Natural killer cell (primary cell): ENCODE data around the gene PTPRK. TPM values are rescaled to one million over a fixed set of nuclear protein-coding genes. Genes with fewer than 3 reads are reported as not detected.

Experiments used
- ATAC-seq, 3 donors: fragments of 150-1000 bp in 2 of 3; fragments of 200-7000 bp in 1 of 3; cut with Tn5 transposase; 1 replicate in 1 of 3; 2 replicates in 2 of 3; pipeline ENCODE4 v1.10.0; 2021; ENCODE audit warnings: mild to moderate bottlenecking in 2 of 3, moderate library complexity in 2 of 3
- DNase-seq, 2 donors: peaks; one replicate each; pipeline versions ENCODE4 v3.0.0 to v3.0.0-alpha.2; 2013 to 2021; ENCODE audit warnings: mixed read lengths in 1 of 2
- H3K27ac ChIP-seq: one replicate; pipeline ENCODE4 v1.5.1; 2013; ENCODE audit warnings: mild to moderate bottlenecking, low read length
- H3K27me3 ChIP-seq: one replicate; pipeline ENCODE4 v1.6.1; 2013; ENCODE audit warnings: low read length; ENCODE audit not compliant: control insufficient read depth, insufficient read depth
- H3K36me3 ChIP-seq: one replicate; pipeline ENCODE4 v1.6.1; 2013; ENCODE audit warnings: low read length; ENCODE audit not compliant: control insufficient read depth, insufficient read depth
- H3K4me1 ChIP-seq: one replicate; pipeline ENCODE4 v1.6.1; 2013; ENCODE audit warnings: low read length; ENCODE audit not compliant: control insufficient read depth, insufficient read depth
- H3K4me3 ChIP-seq: one replicate; pipeline ENCODE4 v1.5.1; 2013; ENCODE audit warnings: low read length
- H3K9me3 ChIP-seq: one replicate; pipeline ENCODE4 v1.6.1; 2013; ENCODE audit warnings: low read length; ENCODE audit not compliant: control insufficient read depth, insufficient read depth
- H3K27ac Mint-ChIP-seq, 2 donors: one replicate each; pipeline ENCODE4 v1.8.0; 2022; ENCODE audit warnings: mild to moderate bottlenecking in 2 of 2, mixed read lengths in 2 of 2, moderate library complexity in 1 of 2
- H3K27me3 Mint-ChIP-seq, 2 donors: one replicate each; pipeline ENCODE4 v1.8.0; 2022; ENCODE audit warnings: low read depth in 2 of 2, mixed read lengths in 2 of 2
- H3K36me3 Mint-ChIP-seq: one replicate; pipeline ENCODE4 v1.8.0; 2022; ENCODE audit warnings: mixed read lengths
- H3K4me1 Mint-ChIP-seq, 2 donors: one replicate each; pipeline ENCODE4 v1.8.0; 2022; ENCODE audit warnings: mixed read lengths in 2 of 2
- H3K4me3 Mint-ChIP-seq: one replicate; pipeline ENCODE4 v1.8.0; 2022; ENCODE audit warnings: mild to moderate bottlenecking, moderate library complexity, mixed read lengths
- H3K9me3 Mint-ChIP-seq, 2 donors: one replicate each; pipeline ENCODE4 v1.8.0; 2022; ENCODE audit warnings: mixed read lengths in 2 of 2
- WGBS: methylation state at CpG from one replicate; pipeline ENCODE4 v1.1.7; 2013; ENCODE audit warnings: missing lambda C conversion rate; ENCODE audit not compliant: insufficient coverage; 5-methylcytosine and 5-hydroxymethylcytosine counted together
- intact Hi-C: fragments of 100-400 bp; cut with micrococcal nuclease; formaldehyde crosslinking; loops from one replicate; pipeline ENCODE4 v1.14.2; 2022
- total RNA-seq, 4 donors: library from RNA; stranded (reverse); fragments of 120-200 nt in 1 of 4; gene quantifications; one replicate each; pipeline versions ENCODE4 v1.2.3 to v1.2.4, GENCODE V29; 2013 to 2022
- TF ChIP-seq, protein P1 (sequence below): fragments of 200-600 bp; IDR thresholded peaks from one replicate; pipeline ENCODE4 v1.8.0; 2022; ENCODE audit warnings: antibody characterized with exemption

Gene PTPRK
- total RNA-seq, 3 donors from 2014 or later (not counting 1 experiment from before 2014, with no cell fraction given) = 0.14 to 1.2 (median 0.95) TPM

DNA sequence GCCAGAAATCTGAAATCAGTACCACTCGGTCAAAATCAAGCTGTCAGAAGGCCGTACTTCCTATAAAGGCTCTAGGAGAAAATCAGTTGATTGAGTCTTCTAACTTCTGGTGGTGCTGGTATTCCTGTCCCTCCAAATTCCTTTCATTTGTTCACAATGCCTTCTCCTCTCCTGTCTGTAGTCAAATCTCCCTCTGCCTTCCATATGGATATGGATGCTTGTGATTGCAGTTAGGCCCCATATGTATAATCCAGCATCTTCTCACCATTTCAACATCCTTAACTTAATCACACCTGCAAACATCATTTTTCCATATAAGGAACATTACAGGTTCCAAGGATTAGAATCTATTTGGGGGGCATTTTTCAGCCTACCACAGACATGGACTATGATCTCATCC is 331.7 kb downstream of the PTPRK start:
- Mint-ChIP-seq H3K9me3 (no peaks in the 10 kb centered on the region), H3K4me3 (no peak overlapping the region), H3K27me3 (no peaks in the 10 kb centered on the region), H3K4me1 (no peaks in the 10 kb centered on the region), H3K36me3 (no peaks in the 10 kb centered on the region), H3K27ac (no peak overlapping the region)
- H3K4me1 ChIP-seq = no peaks in the 10 kb centered on the region
- no peak for ATAC-seq
- no peak overlapping the region for H3K4me3 ChIP-seq
- H3K36me3 ChIP-seq = no peaks in the 10 kb centered on the region
- H3K9me3 ChIP-seq = no peaks in the 10 kb centered on the region
- intact Hi-C loops = no loop called here
- H3K27me3 ChIP-seq = no peaks in the 10 kb centered on the region
- WGBS = 95% methylated on average over 2 of the region's 2 CpGs
- DNase-seq = no peak
- TF ChIP-seq, protein P1, sequence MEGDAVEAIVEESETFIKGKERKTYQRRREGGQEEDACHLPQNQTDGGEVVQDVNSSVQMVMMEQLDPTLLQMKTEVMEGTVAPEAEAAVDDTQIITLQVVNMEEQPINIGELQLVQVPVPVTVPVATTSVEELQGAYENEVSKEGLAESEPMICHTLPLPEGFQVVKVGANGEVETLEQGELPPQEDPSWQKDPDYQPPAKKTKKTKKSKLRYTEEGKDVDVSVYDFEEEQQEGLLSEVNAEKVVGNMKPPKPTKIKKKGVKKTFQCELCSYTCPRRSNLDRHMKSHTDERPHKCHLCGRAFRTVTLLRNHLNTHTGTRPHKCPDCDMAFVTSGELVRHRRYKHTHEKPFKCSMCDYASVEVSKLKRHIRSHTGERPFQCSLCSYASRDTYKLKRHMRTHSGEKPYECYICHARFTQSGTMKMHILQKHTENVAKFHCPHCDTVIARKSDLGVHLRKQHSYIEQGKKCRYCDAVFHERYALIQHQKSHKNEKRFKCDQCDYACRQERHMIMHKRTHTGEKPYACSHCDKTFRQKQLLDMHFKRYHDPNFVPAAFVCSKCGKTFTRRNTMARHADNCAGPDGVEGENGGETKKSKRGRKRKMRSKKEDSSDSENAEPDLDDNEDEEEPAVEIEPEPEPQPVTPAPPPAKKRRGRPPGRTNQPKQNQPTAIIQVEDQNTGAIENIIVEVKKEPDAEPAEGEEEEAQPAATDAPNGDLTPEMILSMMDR = no peak
- H3K27ac ChIP-seq = no peak overlapping the region

- no peaks in the 10 kb centered on the region for H3K27me3 ChIP-seq
- Mint-ChIP-seq H3K36me3 (no peaks in the 10 kb centered on the region), H3K9me3 (no peaks in the 10 kb centered on the region), H3K4me3 (no peak overlapping the region), H3K27me3 (no peaks in the 10 kb centered on the region), H3K4me1 (no peaks in the 10 kb centered on the region), H3K27ac (no peak overlapping the region)
- no peaks in the 10 kb centered on the region for H3K9me3 ChIP-seq
- no peaks in the 10 kb centered on the region for H3K36me3 ChIP-seq
- H3K27ac ChIP-seq = no peak overlapping the region
- no peaks in the 10 kb centered on the region for H3K4me1 ChIP-seq
- ATAC-seq = no peak
- TF ChIP-seq, protein P1 = no peak
- H3K4me3 ChIP-seq = no peak overlapping the region
- intact Hi-C loops = no loop called here
- WGBS = 86% methylated on average over 1 of the region's 3 CpGs
- DNase-seq = no peak
Observed at GRCh38 chr6:128186729-128187128, 333.7 kb downstream of the PTPRK start.

DNA sequence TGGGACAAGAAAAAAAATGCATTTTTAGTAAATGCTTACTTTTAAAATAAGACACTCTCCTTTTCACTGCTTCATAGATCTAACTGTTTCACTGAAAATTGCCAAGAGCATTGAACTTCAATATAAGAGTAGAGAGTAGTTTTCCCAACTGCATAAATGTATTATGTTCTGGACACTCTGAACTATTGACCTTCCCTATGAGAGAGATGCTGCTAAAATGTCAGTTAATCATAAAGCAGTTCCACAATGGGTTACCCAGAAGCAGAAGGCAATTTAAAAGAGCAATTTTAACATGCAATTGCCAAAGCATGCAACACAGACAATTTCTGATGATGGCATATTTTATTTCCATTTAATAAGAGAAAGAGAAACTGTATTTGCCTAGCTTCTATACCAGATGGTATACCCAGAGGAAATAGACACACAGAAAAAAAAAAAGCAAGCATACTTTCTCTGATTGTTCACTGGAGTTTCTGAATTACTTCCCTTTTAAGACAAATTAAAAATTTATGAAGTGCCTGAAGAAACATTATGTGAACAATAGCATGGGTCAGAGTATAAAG is 340.4 kb downstream of the PTPRK start:
- Mint-ChIP-seq H3K27me3 (no peaks in the 10 kb centered on the region), H3K36me3 (no peaks in the 10 kb centered on the region), H3K27ac (no peak overlapping the region), H3K9me3 (peaks cover 0 to 3% of the 10 kb centered on the region in 2 donors), H3K4me1 (no peaks in the 10 kb centered on the region), H3K4me3 (no peak overlapping the region)
- no peaks in the 10 kb centered on the region for H3K27me3 ChIP-seq
- intact Hi-C loops = no loop called here
- H3K36me3 ChIP-seq = no peaks in the 10 kb centered on the region
- ATAC-seq = no peak
- no peak for DNase-seq
- H3K4me3 ChIP-seq = no peak overlapping the region
- no peaks in the 10 kb centered on the region for H3K9me3 ChIP-seq
- no peaks in the 10 kb centered on the region for H3K4me1 ChIP-seq
- H3K27ac ChIP-seq = no peak overlapping the region
- TF ChIP-seq, protein P1 = no peak

DNA sequence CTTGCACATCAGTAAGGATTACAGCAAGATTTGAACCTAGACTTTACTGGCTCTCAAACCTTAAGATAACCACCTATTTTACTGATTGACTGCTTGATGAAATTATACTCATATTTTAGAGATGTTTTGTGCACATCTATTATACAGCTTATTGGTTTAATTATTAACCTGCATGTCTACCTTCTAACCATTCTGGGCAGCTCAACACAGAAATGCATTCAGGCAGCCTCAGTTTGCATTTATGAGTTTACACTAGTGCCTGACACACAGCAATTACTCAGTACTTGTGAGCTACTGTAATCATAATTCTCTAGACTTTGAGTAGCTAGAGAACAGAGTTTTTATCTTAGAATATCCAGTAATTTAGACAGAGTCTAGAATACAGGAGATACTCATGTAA is 345.7 kb downstream of the PTPRK start:
- no peaks in the 10 kb centered on the region for H3K27me3 Mint-ChIP-seq
- intact Hi-C loops = no loop called here
- H3K4me3 ChIP-seq = no peak overlapping the region
- H3K9me3 ChIP-seq = no peaks in the 10 kb centered on the region
- TF ChIP-seq, protein P1 = no peak
- H3K27me3 ChIP-seq = no peaks in the 10 kb centered on the region
- H3K27ac Mint-ChIP-seq = no peak overlapping the region
- H3K4me1 ChIP-seq = no peaks in the 10 kb centered on the region
- peaks cover 0 to 2% of the 10 kb centered on the region in 2 donors for H3K9me3 Mint-ChIP-seq
- ATAC-seq (no peak), DNase-seq (no peak)
- no peaks in the 10 kb centered on the region for H3K4me1 Mint-ChIP-seq
- no peak overlapping the region for H3K27ac ChIP-seq
- no peak overlapping the region for H3K4me3 Mint-ChIP-seq
- H3K36me3 ChIP-seq = no peaks in the 10 kb centered on the region
- H3K36me3 Mint-ChIP-seq = no peaks in the 10 kb centered on the region
